Measurements from ENCODE around the gene OSBPL3. TPM values are rescaled to one million over a fixed set of nuclear protein-coding genes. Genes with fewer than 3 reads are reported as not detected.

OSBPL3 gene
- total and polyA plus RNA-seq, 2 donors (not counting 1 experiment from before 2014, with no cell fraction given) = 13.5 to 67.6 TPM

Other genes starting within 250 kb of the OSBPL3 start
- 10.6 and 11.9 TPM in 2 replicates for gene GSDME, start 222.7 kb downstream of the OSBPL3 start, total RNA-seq
- gene GSDME, start 222.7 kb downstream of the OSBPL3 start, polyA plus RNA-seq = 3.0 and 7.0 TPM in 2 replicates
- 48.8 and 51.3 TPM in 2 replicates for gene CYCS, start 145.1 kb upstream of the OSBPL3 start, total RNA-seq
- 46.7 and 67.5 TPM in 2 replicates for gene CYCS, start 145.1 kb upstream of the OSBPL3 start, polyA plus RNA-seq
- gene NPVF, start 248.3 kb upstream of the OSBPL3 start, total RNA-seq = not detected in 2 replicates
- not detected in 2 replicates for gene NPVF, start 248.3 kb upstream of the OSBPL3 start, polyA plus RNA-seq

All from B cell (primary cell).